NCI-H146 (cell line): ENCODE results near the gene MCOLN3.
"Not testable (repeated sequence)": the region's sequence is repeated elsewhere in the genome, so short reads cannot be mapped to it uniquely, and the experiment has no call there.

Source experiments
- DNase-seq: peaks from one replicate; lab custom pipeline; 2025; lab: John Stamatoyannopoulos, UW

Gene MCOLN3

GRCh38 chr1:84991097-84991920, 57.0 kb downstream of the MCOLN3 start:
- DNase-seq, result no peak

GRCh38 chr1:84988588-84988987, 59.7 kb downstream of the MCOLN3 start:
- no peak for DNase-seq

DNA sequence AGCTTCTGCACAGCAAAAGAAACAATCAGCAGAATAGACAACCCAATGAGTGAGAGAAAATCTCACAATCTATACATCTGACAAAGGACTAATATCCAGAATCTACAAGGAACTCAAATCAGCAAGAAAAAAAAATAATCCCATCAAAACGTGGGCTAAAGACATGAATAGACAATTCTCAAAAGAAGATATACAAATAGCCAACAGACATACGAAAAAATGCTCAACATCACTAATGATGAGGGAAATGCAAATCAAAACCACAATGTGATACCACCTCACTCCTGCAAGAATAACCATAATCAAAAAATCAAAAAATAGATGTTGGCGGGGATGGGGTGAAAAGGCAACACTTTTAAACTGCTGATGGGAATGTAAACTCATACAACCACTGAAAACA, 61.7 kb downstream of the MCOLN3 start:
- DNase-seq, result not testable (repeated sequence)

DNA sequence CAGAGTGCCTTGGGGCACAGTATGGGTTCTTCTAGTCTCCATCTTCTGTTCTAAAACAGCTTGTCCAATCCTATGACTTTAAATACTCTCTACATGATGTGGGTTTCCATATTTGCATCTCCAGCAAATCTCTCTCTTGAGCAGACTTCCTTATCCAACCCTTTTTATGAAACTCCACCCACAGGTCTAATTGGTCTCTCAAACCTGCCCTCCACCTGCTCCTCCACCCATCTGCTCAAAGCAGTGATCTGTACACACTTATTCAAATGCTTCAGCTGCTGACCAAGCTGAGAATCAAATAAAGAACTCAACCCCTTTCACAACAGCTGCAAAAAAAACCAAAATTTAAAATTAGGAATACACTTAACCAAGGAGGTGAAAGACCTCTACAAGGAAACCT, 62.9 kb downstream of the MCOLN3 start:
- DNase-seq, result no peak

DNA sequence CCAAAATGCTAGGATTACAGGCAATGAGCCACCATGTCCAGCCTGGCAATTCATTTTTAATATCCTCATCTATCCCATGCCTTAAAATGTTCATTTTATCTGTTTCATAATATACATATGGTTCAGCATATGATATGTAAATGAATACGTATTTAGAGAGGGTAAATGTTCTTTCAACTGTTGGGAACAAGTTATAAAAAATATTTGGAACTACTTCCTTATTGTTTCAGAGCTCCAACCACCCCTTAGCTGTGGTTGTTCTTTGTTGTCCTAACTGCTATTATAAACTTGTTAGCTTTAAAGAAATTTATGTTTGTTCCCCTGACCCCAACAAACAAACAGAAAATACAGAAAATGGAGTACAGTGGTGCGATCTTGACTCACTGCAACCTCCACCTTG, 65.9 kb downstream of the MCOLN3 start:
- DNase-seq, result no peak

DNA sequence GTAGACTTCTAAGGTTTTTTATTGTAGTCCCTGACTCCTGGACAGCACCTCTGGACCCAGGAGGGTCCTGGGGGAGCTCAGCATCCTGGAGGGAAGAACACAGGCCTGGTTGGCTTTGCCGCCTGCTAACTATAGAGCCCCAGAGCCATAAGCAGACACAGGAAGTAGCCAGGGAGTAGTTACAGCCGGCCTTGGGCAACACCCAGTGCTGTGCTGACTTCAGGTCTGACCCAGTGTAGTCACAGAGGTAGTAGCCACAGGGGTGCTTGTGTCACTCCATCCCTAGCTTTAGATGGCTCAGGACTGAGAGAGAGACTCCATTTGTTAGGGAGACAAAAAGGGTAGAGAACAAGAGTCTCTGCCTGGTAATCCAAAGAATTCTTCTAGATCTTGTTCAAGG, 73.3 kb downstream of the MCOLN3 start:
- no peak for DNase-seq

DNA sequence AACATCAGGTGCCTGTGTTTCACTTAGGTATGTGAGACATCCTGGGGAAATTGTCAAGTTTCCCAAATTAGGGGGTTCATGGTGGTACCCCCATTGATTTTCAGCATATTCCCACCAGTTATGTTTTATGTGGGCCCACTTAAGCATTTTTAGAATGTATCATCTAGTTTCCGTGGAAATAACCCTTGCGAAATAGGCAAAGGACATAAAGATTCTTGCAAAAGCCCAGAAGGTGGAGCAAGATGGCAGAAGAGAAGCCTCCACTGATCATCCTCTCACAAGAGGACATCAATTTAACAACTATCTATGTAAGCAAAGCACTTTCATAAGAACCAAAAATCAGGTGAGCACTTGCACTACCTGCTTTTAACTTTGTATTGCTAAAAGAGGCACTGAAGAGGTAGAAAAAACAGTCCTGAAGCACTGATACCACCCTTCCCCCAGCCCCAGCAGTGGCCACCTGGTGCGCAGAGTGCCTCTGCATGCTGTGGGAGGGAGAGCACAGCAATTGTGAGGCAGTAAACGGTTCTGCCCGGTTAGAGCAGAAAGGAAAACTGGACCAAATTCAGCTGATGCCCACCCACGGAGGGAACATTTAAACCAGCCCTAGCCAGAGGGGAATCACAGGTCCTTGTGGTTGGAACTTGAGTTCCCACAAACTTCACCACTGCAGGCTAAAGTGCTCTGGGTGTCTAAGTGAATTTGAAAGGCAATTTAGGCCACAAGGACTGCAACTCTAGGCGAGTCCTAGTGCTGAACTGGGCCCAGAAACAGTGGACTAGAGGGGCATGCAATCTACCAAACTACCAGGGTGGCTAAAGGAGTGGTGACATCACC, 74.6 kb downstream of the MCOLN3 start:
- DNase-seq, result no peak

GRCh38 chr1:84972377-84972987, 75.8 kb downstream of the MCOLN3 start:
- DNase-seq, result no peak

GRCh38 chr1:84971957-84972356, 76.3 kb downstream of the MCOLN3 start:
- DNase-seq, result no peak

DNA sequence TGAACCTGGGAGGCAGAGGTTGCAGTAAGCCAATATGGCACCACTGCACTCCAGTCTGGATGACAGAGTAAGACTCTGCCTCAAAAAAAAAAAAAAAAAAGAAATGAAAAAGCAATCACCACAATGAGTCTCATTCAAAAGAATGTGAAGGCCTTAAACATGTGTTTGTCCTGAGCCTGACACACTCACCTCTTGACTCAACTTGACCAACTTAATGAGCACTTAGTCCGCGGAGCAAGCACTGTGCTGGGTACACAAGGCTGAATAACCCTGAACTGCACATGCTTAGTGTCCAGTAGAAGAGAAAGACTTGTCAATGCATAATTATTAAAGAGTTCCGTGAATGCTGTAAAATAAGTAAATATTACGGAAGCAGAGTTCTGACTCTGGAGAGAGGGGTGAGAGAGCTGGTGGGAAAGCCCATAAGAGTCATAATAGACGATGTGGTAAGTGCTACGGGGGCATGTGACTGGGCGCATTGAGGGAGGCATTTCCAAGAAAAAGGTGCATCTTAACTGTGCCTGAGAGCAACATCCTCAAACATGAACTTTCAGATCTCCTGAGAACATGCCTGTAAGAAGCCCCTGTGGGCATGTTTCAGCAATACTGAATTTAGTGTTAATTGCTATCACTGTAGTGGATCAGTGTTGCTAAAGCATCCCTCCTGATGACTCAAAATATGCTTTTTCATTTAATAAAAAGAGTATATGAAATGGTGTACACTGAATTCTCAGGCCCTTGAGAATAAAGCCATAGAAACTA, 78.6 kb downstream of the MCOLN3 start:
- no peak for DNase-seq

DNA sequence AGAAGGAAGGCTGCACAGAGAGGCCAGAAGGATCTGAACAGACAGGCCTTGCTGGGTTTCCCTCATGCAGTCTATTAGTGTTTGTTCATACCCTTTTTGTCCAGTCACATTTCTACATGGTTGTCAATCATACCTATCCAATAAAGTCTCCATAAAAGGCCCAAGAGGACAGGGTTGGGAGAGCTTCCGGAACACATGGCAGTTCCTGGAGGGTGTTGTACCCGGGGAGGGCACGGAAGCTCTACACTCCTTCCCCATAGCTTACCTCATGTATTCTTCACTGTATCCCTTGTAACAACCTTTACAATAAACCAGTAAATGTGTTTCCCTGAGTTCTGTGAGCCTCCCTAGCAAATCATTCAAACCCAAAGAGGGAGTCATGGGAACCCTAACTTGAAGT, 79.4 kb downstream of the MCOLN3 start:
- DNase-seq, result no peak

- no peak for DNase-seq
Measured at GRCh38 chr1:84968101-84968500, 80.2 kb downstream of the MCOLN3 start.
